PC-9 (cell line): ENCODE measurements around the gene TMEM92.

Experiments used
- EZH2 ChIP-seq: fragments of 200-600 bp; sonication (generic); IDR thresholded peaks from 2 replicates; pipeline ENCODE4 v1.8.0; 2017; ENCODE audit warnings: antibody characterized with exemption, low read depth
- TF ChIP-seq, protein P1 (sequence below): fragments of 200-600 bp; sonication (generic); conservative IDR thresholded peaks from 2 replicates; pipeline ENCODE4 v1.6.1; 2017; ENCODE audit warnings: mixed run types, antibody characterized with exemption, mild to moderate bottlenecking, moderate library complexity

DNA sequence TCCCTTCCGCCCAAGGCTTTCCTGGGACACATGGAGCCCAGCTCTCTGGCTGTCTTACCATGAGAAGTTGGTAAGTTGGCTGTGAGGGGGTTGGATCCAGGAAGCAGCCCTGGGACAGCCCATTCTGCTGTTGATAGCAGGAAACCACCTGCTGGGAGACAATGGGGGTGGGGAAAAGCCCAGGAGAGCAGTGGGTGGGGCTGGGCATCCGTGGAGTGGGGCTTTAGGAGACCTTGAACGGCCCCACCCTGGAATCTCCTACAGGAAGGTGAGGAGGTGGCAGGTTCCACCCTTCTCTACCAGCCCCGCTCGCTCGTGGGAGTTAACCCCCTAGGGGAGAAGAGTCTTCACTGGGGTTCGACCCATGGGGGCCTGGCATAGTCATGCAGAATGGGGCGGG lies 5.8 kb downstream of the TMEM92 start:
- TF ChIP-seq, protein P1, sequence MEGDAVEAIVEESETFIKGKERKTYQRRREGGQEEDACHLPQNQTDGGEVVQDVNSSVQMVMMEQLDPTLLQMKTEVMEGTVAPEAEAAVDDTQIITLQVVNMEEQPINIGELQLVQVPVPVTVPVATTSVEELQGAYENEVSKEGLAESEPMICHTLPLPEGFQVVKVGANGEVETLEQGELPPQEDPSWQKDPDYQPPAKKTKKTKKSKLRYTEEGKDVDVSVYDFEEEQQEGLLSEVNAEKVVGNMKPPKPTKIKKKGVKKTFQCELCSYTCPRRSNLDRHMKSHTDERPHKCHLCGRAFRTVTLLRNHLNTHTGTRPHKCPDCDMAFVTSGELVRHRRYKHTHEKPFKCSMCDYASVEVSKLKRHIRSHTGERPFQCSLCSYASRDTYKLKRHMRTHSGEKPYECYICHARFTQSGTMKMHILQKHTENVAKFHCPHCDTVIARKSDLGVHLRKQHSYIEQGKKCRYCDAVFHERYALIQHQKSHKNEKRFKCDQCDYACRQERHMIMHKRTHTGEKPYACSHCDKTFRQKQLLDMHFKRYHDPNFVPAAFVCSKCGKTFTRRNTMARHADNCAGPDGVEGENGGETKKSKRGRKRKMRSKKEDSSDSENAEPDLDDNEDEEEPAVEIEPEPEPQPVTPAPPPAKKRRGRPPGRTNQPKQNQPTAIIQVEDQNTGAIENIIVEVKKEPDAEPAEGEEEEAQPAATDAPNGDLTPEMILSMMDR: no peak
- no peak for TF ChIP-seq EZH2
